IPS-18a (cell line): Measurements from ENCODE around the gene OR2A12.
"Not testable (repeated sequence)": the region's sequence is repeated elsewhere in the genome, so short reads cannot be mapped to it uniquely, and the experiment has no call there.

Experiments used
- H3K27ac ChIP-seq: one replicate; pipeline ENCODE4 v1.5.1; 2013; ENCODE audit warnings: low read length
- H3K27me3 ChIP-seq: one replicate; pipeline ENCODE4 v1.6.1; 2013; ENCODE audit warnings: mild to moderate bottlenecking, low read length; ENCODE audit not compliant: control insufficient read depth, insufficient read depth
- H3K36me3 ChIP-seq: one replicate; pipeline ENCODE4 v1.6.1; 2013; ENCODE audit warnings: low read depth, low read length; ENCODE audit not compliant: control insufficient read depth
- H3K4me1 ChIP-seq: one replicate; pipeline ENCODE4 v1.6.1; 2013; ENCODE audit warnings: low read depth, low read length; ENCODE audit not compliant: control insufficient read depth
- H3K4me3 ChIP-seq: one replicate; pipeline ENCODE4 v1.5.1; 2013; ENCODE audit warnings: low read length
- H3K9ac ChIP-seq: one replicate; pipeline ENCODE4 v1.6.1; 2013; ENCODE audit warnings: mild to moderate bottlenecking, low read length, moderate library complexity
- H3K9me3 ChIP-seq: one replicate; pipeline ENCODE4 v1.6.1; 2013; ENCODE audit warnings: low read depth, low read length; ENCODE audit not compliant: control insufficient read depth

Gene OR2A12

GRCh38 chr7:144118341-144118740 is 32.3 kb downstream of the OR2A12 start:
- no peak overlapping the region for H3K9ac ChIP-seq
- H3K4me3 ChIP-seq, result no peak overlapping the region
- H3K4me1 ChIP-seq, result no peaks in the 10 kb centered on the region
- no peaks in the 10 kb centered on the region for H3K27me3 ChIP-seq
- H3K36me3 ChIP-seq, result no peaks in the 10 kb centered on the region
- H3K9me3 ChIP-seq, result no peaks in the 10 kb centered on the region
- H3K27ac ChIP-seq, result no peak overlapping the region

DNA sequence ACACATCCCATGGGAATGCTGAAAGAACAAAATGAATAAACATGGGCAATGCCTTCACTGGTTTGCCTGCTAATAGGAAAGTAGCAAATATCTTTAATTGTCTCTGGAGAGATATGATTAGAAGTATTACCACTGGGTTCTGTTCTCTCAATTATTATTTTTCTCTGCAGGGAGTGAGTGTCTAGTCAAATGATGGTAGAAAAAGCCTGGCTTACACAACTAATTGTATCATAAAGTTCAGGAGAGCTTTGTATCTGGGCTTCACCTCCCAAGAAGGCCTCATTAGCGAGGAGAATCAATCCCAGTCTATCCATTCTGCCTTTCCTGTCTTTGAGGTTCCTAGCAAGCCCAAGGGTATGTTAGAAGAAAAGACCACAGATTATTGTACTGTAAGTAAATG is 36.8 kb downstream of the OR2A12 start, which contains the start of gene OR2A14:
TSS of gene OR2A14 (plus strand) at position 301 of the 400 bp plus-strand sequence. CDS start 5,937 bp downstream, outside the sequence.
- no peak within 1 kb of the TSS for H3K27ac ChIP-seq
- H3K4me1 ChIP-seq, result no peaks in the 10 kb centered on the region
- H3K4me3 ChIP-seq, result no peak within 1 kb of the TSS
- no peaks in the 10 kb centered on the region for H3K36me3 ChIP-seq
- H3K9ac ChIP-seq, result no peak within 1 kb of the TSS
- H3K27me3 ChIP-seq, result no peaks in the 10 kb centered on the region
- H3K9me3 ChIP-seq, result no peaks in the 10 kb centered on the region

GRCh38 chr7:144127714-144128334 is 41.7 kb downstream of the OR2A12 start:
- no peaks in the 10 kb centered on the region for H3K36me3 ChIP-seq
- no peaks in the 10 kb centered on the region for H3K9me3 ChIP-seq
- no peak overlapping the region for H3K4me3 ChIP-seq
- no peaks in the 10 kb centered on the region for H3K4me1 ChIP-seq
- H3K9ac ChIP-seq, result no peak overlapping the region
- H3K27me3 ChIP-seq, result no peaks in the 10 kb centered on the region
- H3K27ac ChIP-seq, result no peak overlapping the region

DNA sequence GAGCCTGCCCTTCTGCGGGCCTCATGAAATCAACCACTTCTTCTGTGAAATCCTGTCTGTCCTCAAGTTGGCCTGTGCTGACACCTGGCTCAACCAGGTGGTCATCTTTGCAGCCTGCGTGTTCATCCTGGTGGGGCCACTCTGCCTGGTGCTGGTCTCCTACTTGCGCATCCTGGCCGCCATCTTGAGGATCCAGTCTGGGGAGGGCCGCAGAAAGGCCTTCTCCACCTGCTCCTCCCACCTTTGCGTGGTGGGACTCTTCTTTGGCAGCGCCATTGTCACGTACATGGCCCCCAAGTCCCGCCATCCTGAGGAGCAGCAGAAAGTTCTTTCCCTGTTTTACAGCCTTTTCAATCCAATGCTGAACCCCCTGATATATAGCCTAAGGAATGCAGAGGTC is 43.5 kb downstream of the OR2A12 start:
- not testable (repeated sequence) for H3K27ac ChIP-seq, H3K27me3 ChIP-seq, H3K9me3 ChIP-seq, H3K4me3 ChIP-seq, H3K4me1 ChIP-seq, H3K9ac ChIP-seq, H3K36me3 ChIP-seq

DNA sequence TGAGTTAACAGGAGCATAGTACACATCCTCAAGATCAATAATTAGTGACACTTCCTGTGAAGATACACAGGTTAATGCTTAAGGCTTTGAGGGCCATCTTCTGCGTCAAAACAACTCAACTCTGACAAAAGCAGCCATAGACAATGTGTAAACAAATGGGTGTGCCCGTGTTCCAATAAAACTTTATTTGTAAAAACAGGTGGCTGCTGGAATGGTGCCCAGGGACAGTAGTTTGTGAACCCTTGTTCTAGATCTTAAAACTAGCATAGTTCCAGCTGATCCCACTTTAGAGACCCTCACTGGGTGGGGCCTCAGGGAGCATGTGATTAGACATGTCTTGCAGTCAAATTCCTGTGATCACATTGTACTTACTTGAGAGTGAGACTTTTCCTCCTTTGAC is 44.7 kb downstream of the OR2A12 start:
- no peak overlapping the region for H3K9ac ChIP-seq
- H3K4me1 ChIP-seq, result no peaks in the 10 kb centered on the region
- H3K27ac ChIP-seq, result no peak overlapping the region
- H3K4me3 ChIP-seq, result no peak overlapping the region
- H3K27me3 ChIP-seq, result no peaks in the 10 kb centered on the region
- H3K9me3 ChIP-seq, result no peaks in the 10 kb centered on the region
- H3K36me3 ChIP-seq, result no peaks in the 10 kb centered on the region

DNA sequence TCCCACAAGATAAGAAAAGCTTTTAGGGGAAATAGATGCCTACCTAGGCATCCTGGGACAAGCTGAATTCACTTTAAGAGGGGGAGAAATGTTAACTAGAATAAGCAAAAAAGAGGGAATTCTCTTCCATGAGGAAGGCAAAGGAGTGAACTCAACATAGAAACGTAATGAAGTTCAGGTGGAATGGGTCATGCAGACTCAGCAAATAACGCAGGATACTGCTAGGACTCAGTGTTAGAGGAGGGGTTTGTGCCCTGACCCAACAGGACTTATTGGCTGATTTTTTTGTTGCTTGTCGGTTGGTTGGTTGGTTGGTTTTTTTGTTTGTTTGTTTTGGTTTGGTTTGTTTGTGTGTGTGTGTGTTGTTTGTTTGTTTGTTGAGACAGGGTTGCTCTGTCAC is 46.2 kb downstream of the OR2A12 start:
- no peak overlapping the region for H3K9ac ChIP-seq
- no peaks in the 10 kb centered on the region for H3K36me3 ChIP-seq
- H3K4me3 ChIP-seq, result no peak overlapping the region
- no peaks in the 10 kb centered on the region for H3K27me3 ChIP-seq
- H3K4me1 ChIP-seq, result no peaks in the 10 kb centered on the region
- H3K9me3 ChIP-seq, result no peaks in the 10 kb centered on the region
- H3K27ac ChIP-seq, result no peak overlapping the region

DNA sequence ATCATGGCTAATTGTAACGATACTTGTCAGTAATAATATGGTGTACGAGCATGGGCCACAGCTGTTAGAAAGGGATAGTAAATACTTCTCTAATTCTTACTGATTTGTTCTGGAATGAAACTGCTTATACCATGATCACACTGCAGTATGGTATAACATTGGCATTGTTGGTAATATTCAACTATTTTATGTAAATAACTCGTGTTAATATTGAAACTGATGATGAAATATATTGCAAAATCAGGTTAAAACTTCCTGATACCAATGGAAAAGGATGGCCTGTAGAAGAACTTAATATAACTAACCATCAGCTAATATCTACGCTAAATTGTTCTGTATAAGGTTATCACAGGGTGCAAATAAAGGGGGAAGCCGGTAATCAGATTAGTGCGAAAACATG is 47.2 kb downstream of the OR2A12 start:
- Histone ChIP-seq H3K4me1 (no peaks in the 10 kb centered on the region), H3K4me3 (no peak overlapping the region), H3K9ac (no peak overlapping the region), H3K9me3 (no peaks in the 10 kb centered on the region), H3K36me3 (no peaks in the 10 kb centered on the region), H3K27me3 (no peaks in the 10 kb centered on the region), H3K27ac (no peak overlapping the region)

GRCh38 chr7:144134116-144134515 is 48.0 kb downstream of the OR2A12 start:
- Histone ChIP-seq H3K9me3 (no peaks in the 10 kb centered on the region), H3K27me3 (no peaks in the 10 kb centered on the region), H3K4me3 (no peak overlapping the region), H3K9ac (no peak overlapping the region), H3K36me3 (no peaks in the 10 kb centered on the region), H3K4me1 (no peaks in the 10 kb centered on the region), H3K27ac (no peak overlapping the region)

GRCh38 chr7:144137501-144137900 is 51.4 kb downstream of the OR2A12 start:
- no peaks in the 10 kb centered on the region for H3K27me3 ChIP-seq
- no peak overlapping the region for H3K27ac ChIP-seq
- H3K36me3 ChIP-seq, result no peaks in the 10 kb centered on the region
- H3K9ac ChIP-seq, result no peak overlapping the region
- no peaks in the 10 kb centered on the region for H3K4me1 ChIP-seq
- H3K4me3 ChIP-seq, result no peak overlapping the region
- no peaks in the 10 kb centered on the region for H3K9me3 ChIP-seq

DNA sequence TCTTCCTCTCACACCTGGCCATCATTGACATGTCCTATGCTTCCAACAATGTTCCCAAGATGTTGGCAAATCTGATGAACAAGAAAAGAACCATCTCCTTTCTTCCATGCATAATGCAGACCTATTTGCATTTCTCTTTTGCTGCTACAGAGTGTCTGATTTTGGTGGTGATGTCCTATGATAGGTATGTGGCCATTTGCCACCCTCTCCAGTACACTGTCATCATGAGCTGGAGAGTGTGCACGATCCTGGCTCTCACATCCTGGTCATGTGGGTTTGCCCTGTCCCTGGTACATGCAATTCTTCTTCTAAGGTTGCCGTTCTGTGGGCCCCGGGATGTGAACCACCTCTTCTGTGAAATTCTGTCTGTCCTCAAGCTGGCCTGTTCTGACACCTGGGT is 56.1 kb downstream of the OR2A12 start:
- Histone ChIP-seq H3K36me3 (no peaks in the 10 kb centered on the region), H3K4me3 (no peak overlapping the region), H3K9ac (no peak overlapping the region), H3K27me3 (no peaks in the 10 kb centered on the region), H3K9me3 (no peaks in the 10 kb centered on the region), H3K4me1 (no peaks in the 10 kb centered on the region), H3K27ac (no peak overlapping the region)

GRCh38 chr7:144144426-144144825 is 58.3 kb downstream of the OR2A12 start:
- H3K9me3 ChIP-seq, result peaks cover 14% of the 10 kb centered on the region
- no peak overlapping the region for H3K4me3 ChIP-seq
- no peak overlapping the region for H3K9ac ChIP-seq
- no peaks in the 10 kb centered on the region for H3K27me3 ChIP-seq
- H3K4me1 ChIP-seq, result no peaks in the 10 kb centered on the region
- H3K36me3 ChIP-seq, result no peaks in the 10 kb centered on the region
- H3K27ac ChIP-seq, result no peak overlapping the region

DNA sequence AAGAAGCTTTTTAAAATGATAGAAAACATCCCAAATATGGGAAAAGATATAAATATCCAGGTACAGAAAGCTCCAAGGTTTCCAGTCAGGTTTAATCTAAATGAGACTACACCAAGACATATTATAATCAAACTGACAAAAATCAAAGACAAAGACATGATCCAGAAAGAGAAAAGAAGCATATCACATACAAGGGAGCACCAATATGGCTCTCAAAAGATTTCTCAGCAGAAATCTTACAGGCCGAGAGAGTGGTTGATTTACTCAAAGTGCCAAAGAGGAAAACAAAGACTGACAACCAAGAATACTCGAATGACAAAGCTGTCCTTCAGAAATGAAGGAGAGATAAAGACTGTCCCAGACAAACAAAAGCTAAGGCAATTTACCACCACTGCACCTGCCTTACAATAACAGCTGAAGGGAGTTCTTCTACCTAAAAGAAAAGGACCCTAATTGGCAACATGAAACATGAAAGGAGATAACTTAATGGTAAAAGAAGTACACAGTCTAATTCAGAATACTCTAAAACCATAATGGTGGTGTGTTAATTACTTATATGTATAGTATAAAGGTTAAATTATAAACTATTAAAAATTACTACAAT is 62.2 kb downstream of the OR2A12 start:
- Histone ChIP-seq H3K27me3 (no peaks in the 10 kb centered on the region), H3K4me3 (no peak overlapping the region), H3K4me1 (no peaks in the 10 kb centered on the region), H3K27ac (no peak overlapping the region), H3K36me3 (no peaks in the 10 kb centered on the region), H3K9ac (no peak overlapping the region), H3K9me3 (peaks cover 14% of the 10 kb centered on the region)
